Central memory CD8-positive, alpha-beta T cell (primary cell): Measurements from ENCODE around the gene FKRP.

Experiments
- ATAC-seq: fragments of 150-1000 bp; cut with Tn5 transposase; replicated peaks from 2 replicates; pipeline ENCODE4 v1.10.0; 2022; ENCODE audit warnings: mild to moderate bottlenecking, moderate FRiP score, moderate number of reproducible peaks; ENCODE audit not compliant: poor library complexity, severe bottlenecking; ENCODE audit errors: extremely low read depth
- DNase-seq, 2 donors: peaks; one replicate each; pipeline ENCODE4 v3.0.0; 2021; ENCODE audit warnings: low spot score in 2 of 2
- H3K27ac Mint-ChIP-seq: one replicate; pipeline ENCODE4 v1.8.0; 2022; ENCODE audit warnings: low read depth, mild to moderate bottlenecking, moderate library complexity, mixed read lengths
- H3K27me3 Mint-ChIP-seq: one replicate; pipeline ENCODE4 v1.8.0; 2022; ENCODE audit warnings: mixed read lengths
- H3K36me3 Mint-ChIP-seq: one replicate; pipeline ENCODE4 v1.8.0; 2022; ENCODE audit warnings: mild to moderate bottlenecking, moderate library complexity, mixed read lengths; ENCODE audit not compliant: insufficient read depth
- H3K4me1 Mint-ChIP-seq: one replicate; pipeline ENCODE4 v1.8.0; 2022; ENCODE audit warnings: mixed read lengths
- H3K4me3 Mint-ChIP-seq: one replicate; pipeline ENCODE4 v1.8.0; 2022; ENCODE audit warnings: mild to moderate bottlenecking, moderate library complexity, mixed read lengths
- H3K9me3 Mint-ChIP-seq: one replicate; pipeline ENCODE4 v1.8.0; 2022; ENCODE audit warnings: mixed read lengths

The FKRP gene

GRCh38 chr19:46722421-46723022 lies 23.3 kb upstream of the FKRP start:
- Mint-ChIP-seq H3K9me3 (no peaks in the 10 kb centered on the region), H3K27ac (peak overlapping the region; percentile 75), H3K4me3 (no peak overlapping the region), H3K27me3 (no peaks in the 10 kb centered on the region), H3K4me1 (peaks cover 42% of the 10 kb centered on the region), H3K36me3 (peaks cover 25% of the 10 kb centered on the region)
- DNase-seq (no peak), ATAC-seq (no peak)

DNA sequence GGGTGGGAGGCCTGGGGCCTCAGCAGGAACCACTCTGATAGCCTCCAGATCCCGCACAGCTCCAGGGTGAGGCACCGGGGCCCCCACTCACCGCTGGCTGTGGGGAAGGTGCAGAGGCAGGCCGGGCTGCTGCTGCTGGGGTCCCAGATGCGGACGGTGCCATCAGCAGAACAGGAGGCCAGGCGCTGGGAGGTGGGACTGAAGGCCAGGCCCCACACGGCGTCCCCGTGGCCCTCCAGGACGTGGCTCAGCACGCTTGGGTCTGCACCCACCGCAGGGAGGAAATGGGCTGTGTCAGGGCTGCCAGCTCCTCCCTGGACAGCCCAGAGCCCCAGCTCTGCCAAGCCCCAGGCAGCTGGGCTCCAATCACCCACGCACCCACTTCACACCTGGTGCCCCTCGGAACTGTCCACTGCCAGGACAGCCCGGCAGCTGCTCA lies 22.8 kb upstream of the FKRP start:
- Mint-ChIP-seq H3K27me3 (no peaks in the 10 kb centered on the region), H3K4me3 (no peak overlapping the region), H3K4me1 (peaks cover 37% of the 10 kb centered on the region), H3K27ac (no peak overlapping the region), H3K9me3 (no peaks in the 10 kb centered on the region), H3K36me3 (peaks cover 26% of the 10 kb centered on the region)
- DNase-seq (no peak), ATAC-seq (no peak)

DNA sequence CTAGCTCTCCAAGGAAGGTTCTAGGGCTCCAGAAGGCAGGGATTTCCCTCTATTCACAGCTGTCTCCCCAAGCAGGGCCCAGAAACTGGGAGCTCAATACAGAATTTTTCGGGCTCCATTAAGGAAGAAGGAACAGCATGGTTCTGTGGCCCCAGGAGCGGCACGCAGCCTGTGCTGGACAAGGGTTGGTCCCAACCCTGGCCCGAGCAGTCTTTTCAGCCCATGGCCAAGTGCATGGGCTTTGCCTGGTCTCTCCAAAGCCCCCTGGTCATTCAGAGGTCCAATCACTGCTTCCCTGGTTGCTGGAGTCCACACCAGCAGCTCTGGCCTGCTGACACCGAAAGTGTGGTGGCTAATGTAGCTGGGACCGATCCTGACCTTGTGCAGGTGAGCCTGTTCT lies 22.4 kb upstream of the FKRP start:
- H3K27ac Mint-ChIP-seq = no peak overlapping the region
- no peak overlapping the region for H3K4me3 Mint-ChIP-seq
- ATAC-seq (no peak), DNase-seq (no peak)
- peaks cover 34% of the 10 kb centered on the region for H3K4me1 Mint-ChIP-seq
- no peaks in the 10 kb centered on the region for H3K9me3 Mint-ChIP-seq
- no peaks in the 10 kb centered on the region for H3K27me3 Mint-ChIP-seq
- peaks cover 27% of the 10 kb centered on the region for H3K36me3 Mint-ChIP-seq

DNA sequence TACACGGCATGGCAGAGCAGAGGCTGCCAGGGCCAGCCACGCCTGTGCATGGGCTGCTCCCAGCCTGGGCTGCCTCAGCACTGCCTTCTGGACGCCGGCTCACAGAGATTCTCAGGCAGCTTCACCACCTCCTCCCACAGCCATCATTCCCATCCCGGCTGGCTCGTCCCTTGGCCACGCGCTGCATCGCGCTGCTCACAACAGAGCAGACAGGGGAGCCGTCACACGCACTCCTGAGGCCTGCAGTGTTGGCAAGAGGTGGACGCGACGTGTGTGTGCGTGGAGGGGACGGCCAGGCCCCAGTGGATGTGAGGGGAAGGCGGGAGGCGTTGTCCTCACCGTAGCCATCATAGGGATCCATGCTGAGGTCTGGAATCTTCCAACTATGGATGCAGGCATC lies 21.4 kb upstream of the FKRP start:
- Mint-ChIP-seq H3K27me3 (no peaks in the 10 kb centered on the region), H3K27ac (no peak overlapping the region), H3K4me1 (peaks cover 33% of the 10 kb centered on the region), H3K36me3 (peaks cover 36% of the 10 kb centered on the region), H3K9me3 (no peaks in the 10 kb centered on the region), H3K4me3 (no peak overlapping the region)
- DNase-seq = no peak
- no peak for ATAC-seq

- Mint-ChIP-seq H3K4me3 (no peak overlapping the region), H3K36me3 (peaks cover 36% of the 10 kb centered on the region), H3K27ac (peak overlapping the region; percentile 22), H3K9me3 (no peaks in the 10 kb centered on the region), H3K27me3 (no peaks in the 10 kb centered on the region), H3K4me1 (peaks cover 30% of the 10 kb centered on the region)
- DNase-seq (no peak), ATAC-seq (no peak)
Observed at GRCh38 chr19:46725036-46725820, 20.6 kb upstream of the FKRP start.

DNA sequence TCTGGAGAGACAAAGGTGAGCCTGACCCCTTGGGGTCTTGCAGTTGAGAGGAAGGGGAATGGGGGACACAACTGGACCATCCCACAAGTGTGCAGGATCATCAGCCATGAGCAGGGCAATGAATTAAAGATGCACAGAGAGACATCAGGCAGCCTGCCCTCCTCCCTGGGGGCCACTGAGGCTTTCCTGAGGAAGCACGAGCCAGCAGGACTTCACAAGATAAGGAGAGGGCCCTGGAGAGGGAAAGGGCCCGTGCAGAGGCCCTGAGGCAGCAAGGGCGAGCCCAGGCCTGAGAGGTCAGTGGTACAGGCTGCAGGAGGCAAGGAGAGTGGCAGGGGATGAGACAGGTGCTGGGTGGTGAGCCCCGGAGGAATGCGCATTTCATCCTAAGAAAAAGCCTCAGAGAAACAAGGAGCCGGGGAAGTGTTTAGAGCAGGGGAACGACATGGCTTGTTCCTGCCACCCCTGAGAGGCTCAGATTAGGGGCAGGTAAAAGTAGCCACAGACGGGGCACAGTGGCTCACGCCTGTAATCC lies 19.9 kb upstream of the FKRP start:
- Mint-ChIP-seq H3K9me3 (no peaks in the 10 kb centered on the region), H3K4me1 (peaks cover 28% of the 10 kb centered on the region), H3K27me3 (no peaks in the 10 kb centered on the region), H3K27ac (peak overlapping the region; percentile 22), H3K4me3 (no peak overlapping the region), H3K36me3 (peaks cover 38% of the 10 kb centered on the region)
- no peak for ATAC-seq
- DNase-seq = no peak

- Mint-ChIP-seq H3K36me3 (peaks cover 40% of the 10 kb centered on the region), H3K4me1 (peaks cover 28% of the 10 kb centered on the region), H3K27me3 (no peaks in the 10 kb centered on the region), H3K4me3 (no peak overlapping the region), H3K27ac (peak overlapping the region; percentile 22), H3K9me3 (no peaks in the 10 kb centered on the region)
- DNase-seq = no peak
- ATAC-seq = no peak
Observed at GRCh38 chr19:46726551-46726950, 19.3 kb upstream of the FKRP start.

- H3K4me1 Mint-ChIP-seq = peaks cover 31% of the 10 kb centered on the region
Observed at GRCh38 chr19:46726971-46727501, 18.8 kb upstream of the FKRP start.

GRCh38 chr19:46727757-46728156 lies 18.1 kb upstream of the FKRP start:
- no peak for DNase-seq
- Mint-ChIP-seq H3K27me3 (no peaks in the 10 kb centered on the region), H3K27ac (no peak overlapping the region), H3K36me3 (peaks cover 40% of the 10 kb centered on the region), H3K4me3 (no peak overlapping the region), H3K4me1 (peaks cover 30% of the 10 kb centered on the region), H3K9me3 (no peaks in the 10 kb centered on the region)
- ATAC-seq = no peak

More at GRCh38 chr19:46726971-46727501, 18.8 kb upstream of the FKRP start:
- DNase-seq (no peak), ATAC-seq (no peak)
- Mint-ChIP-seq H3K9me3 (no peaks in the 10 kb centered on the region), H3K4me3 (no peak overlapping the region), H3K36me3 (peaks cover 40% of the 10 kb centered on the region), H3K27me3 (no peaks in the 10 kb centered on the region), H3K27ac (no peak overlapping the region)

- peaks cover 39% of the 10 kb centered on the region for H3K36me3 Mint-ChIP-seq
- no peak for ATAC-seq
- H3K9me3 Mint-ChIP-seq = no peaks in the 10 kb centered on the region
- no peaks in the 10 kb centered on the region for H3K27me3 Mint-ChIP-seq
- H3K27ac Mint-ChIP-seq = no peak overlapping the region
- H3K4me3 Mint-ChIP-seq = no peak overlapping the region
- peaks cover 30% of the 10 kb centered on the region for H3K4me1 Mint-ChIP-seq
- DNase-seq = no peak
Observed at GRCh38 chr19:46728208-46728607, 17.6 kb upstream of the FKRP start.

DNA sequence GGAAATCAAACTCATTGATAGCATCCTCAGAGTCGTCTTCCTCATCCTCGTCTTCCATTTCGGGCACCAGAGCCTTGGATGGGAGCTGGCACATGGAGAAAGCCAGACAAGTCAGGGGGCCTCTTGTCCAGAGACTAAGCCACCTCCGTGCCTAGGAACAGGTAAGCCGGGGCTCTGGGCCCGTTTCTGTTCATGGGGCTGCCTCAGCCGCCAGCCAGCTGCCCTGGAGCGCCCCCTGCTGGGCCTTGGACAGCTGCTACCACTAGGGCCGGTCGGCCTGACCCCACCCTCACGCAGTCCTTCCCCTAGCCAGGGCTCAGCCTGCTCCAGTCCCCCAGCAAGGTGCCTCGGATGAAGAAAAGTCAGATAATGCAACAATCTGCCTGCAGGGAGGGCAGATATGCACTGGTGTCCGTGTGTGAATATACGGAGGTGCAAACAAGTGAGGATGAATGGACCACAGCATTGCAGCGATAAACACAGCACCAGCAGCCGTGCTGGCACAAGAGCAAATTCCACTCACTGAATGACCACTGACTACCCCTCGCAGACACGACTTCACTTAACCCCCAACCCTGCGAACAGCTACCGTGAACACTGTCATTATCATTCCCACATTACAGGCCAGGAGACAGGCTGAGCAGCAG lies 17.0 kb upstream of the FKRP start:
- ATAC-seq = peak; percentile 89
- Mint-ChIP-seq H3K36me3 (peaks cover 43% of the 10 kb centered on the region), H3K4me3 (no peak overlapping the region), H3K27ac (no peak overlapping the region), H3K27me3 (no peaks in the 10 kb centered on the region), H3K4me1 (peaks cover 30% of the 10 kb centered on the region), H3K9me3 (no peaks in the 10 kb centered on the region)
- peak; percentile 71 to 81 for DNase-seq

GRCh38 chr19:46729696-46730095 lies 16.2 kb upstream of the FKRP start:
- Mint-ChIP-seq H3K27ac (no peak overlapping the region), H3K4me3 (no peak overlapping the region), H3K9me3 (no peaks in the 10 kb centered on the region), H3K4me1 (peaks cover 30% of the 10 kb centered on the region), H3K27me3 (no peaks in the 10 kb centered on the region), H3K36me3 (peaks cover 42% of the 10 kb centered on the region)
- DNase-seq (no peak), ATAC-seq (no peak)
